NCI-H146 treated with DMSO at 0.1 percent for 48 hours (cell line): ENCODE data around the gene HNF1A.

Source experiments
- DNase-seq: peaks from one replicate; lab custom pipeline; 2025; ENCODE audit not compliant: unreplicated experiment; lab: John Stamatoyannopoulos, UW

HNF1A gene

DNA sequence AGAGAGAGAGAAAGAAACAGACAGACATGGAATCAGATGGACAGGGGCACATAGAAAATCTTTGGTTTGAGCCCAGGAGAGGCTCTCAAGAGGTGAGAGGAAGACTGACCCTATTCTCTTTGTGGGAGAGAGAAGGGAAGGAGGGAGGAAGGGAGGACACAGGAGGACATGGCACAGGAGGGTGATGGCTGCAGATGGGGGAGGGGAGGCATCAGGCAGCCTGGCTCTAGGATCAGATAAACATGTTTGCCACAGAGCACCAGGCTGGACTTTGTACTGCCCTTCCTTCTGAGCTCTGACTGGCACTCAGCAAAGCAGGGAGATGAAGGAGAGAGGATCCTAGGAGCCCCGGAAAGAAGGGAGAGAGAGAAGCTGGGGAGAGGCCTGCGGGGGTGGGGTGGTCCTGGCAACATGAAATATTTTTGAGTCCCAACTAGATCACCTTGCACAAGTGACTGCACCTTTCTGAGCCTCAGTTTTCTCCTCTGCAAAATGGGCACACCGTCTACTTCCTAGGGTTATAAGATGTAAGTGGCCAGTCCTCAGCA lies 6.1 kb downstream of the HNF1A start:
- DNase-seq, result no peak

DNA sequence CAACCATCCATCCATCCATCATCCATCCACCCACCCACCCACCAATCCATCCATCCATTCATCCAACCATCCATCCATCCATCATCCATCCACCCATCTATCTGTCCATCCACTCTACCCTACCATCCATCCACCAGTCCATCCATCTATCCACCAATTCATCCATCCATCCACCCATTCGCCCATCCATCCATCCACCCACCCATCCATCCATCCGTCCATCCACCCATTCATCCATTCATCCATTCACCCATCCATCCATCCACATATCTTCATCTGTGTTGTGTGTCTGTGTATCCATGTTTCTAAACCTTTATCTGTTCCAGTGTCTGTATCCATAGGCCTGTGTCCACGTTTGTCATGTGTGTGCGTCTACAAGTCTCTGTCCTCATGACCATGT lies 9.9 kb downstream of the HNF1A start:
- DNase-seq, result no peak

GRCh38 chr12:120988658-120989057 lies 10.3 kb downstream of the HNF1A start:
- no peak for DNase-seq

GRCh38 chr12:120989687-120990086 lies 11.3 kb downstream of the HNF1A start:
- DNase-seq, result no peak

DNA sequence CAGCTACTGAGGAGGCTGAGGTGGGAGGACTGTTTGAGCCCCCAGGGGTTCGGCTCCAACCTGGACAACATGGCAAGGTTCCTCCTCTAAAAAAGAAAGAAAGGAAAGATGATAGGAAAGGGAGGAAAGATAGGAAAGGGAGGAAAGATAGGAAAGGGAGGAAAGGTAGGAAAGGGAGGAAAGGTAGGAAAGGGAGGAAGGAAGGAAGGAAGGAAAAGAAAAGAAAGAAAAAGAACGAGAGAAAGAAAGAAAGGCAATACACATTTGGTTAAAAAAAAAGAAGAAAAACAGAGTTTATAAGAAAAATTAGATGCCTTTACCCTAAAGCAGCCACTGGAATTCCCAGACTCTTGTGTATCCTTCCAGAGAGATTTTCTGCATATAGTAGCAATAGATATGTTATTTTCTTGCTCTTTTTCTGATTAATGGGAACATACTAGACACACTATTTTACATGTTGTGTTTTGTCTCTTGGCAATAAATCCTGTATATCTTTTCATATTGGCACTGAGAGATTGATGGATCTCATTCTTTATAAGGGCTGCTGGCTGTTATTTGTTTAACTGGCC lies 12.2 kb downstream of the HNF1A start:
- DNase-seq, result no peak

DNA sequence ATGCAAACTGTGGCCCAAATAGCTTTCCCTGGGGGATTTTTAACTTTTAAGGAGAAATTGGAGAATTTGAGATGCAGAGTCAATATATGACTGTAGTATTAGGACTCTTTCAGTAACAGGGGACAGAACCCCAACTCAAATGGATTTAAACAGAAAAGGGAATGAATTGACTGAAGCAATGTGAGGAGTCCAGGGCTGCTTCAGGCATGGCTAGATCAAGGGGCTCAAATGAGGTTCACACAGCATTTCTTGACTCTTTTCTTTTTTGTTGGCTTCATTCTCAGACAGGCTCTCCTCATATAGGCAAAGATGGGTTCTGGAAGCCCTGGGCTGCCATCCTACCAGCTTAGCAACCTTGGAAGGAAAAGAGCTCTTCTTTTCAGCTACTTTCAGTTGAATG lies 13.6 kb downstream of the HNF1A start:
- no peak for DNase-seq

DNA sequence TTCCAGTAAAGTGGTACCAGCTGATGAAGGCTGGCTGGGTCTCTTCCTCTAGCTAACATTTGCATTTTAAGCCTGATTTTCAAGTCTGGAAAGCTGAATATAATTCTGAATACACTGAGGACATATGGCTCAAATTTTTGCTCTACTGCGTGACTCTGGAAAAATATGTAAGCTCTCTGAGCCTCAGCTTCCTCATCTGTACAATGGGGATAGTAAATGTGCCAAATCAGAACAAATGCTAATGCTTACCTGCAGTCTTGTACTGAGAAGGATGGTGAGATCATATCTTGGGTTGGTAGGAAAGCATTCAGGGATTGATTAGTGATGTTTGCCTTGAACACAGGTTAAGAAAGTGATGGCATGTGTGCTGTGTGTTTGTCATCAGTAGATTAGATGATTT lies 14.6 kb downstream of the HNF1A start:
- no peak for DNase-seq

GRCh38 chr12:120993496-120993895 lies 15.2 kb downstream of the HNF1A start:
- no peak for DNase-seq

GRCh38 chr12:120994059-120994458 lies 15.7 kb downstream of the HNF1A start:
- DNase-seq, result no peak

DNA sequence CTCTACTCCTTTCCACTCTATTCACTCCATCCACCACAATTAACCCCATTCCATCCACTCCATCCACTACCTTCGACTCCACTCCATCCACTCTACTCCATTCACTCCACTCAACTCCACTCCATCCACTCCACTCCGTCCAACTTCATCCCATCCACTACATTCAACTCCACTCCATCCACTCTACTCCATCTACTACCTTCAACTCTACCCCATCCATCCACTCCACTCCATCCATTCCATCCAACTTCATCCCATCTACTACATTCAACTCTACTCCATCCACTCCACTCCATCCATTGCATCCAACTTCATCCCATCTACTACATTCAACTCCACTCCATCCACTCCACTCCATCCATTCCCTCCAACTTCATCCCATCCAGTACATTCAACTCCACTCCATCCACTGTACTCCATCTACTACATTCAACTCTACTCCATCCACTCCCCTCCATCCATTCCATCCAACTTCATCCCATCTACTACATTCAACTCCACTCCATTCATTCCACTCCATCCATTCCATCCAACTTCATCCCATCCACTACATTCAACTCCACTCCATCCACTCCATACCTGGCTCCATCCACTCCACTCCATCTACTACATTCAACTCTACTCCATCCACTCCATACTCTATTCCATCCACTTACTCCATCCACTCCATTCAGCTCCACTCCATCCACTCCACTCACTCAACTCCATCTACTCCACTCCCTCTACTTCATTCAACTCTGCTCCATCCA lies 16.4 kb downstream of the HNF1A start:
- no peak for DNase-seq

DNA sequence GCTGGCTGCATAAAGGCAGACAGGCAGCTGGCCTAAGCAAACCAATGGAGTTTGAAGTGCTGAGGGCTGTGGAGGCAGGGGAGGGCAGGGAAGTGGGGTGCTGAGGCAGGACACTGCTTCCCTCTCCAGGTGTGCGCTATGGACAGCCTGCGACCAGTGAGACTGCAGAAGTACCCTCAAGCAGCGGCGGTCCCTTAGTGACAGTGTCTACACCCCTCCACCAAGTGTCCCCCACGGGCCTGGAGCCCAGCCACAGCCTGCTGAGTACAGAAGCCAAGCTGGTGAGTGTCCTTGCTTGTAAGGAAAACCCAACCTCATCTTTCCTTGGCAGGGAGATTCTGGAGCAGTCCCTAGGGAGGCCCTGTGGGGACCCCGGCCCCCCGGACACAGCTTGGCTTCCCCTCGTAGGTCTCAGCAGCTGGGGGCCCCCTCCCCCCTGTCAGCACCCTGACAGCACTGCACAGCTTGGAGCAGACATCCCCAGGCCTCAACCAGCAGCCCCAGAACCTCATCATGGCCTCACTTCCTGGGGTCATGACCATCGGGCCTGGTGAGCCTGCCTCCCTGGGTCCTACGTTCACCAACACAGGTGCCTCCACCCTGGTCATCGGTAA lies 17.9 kb downstream of the HNF1A start:
- no peak for DNase-seq

DNA sequence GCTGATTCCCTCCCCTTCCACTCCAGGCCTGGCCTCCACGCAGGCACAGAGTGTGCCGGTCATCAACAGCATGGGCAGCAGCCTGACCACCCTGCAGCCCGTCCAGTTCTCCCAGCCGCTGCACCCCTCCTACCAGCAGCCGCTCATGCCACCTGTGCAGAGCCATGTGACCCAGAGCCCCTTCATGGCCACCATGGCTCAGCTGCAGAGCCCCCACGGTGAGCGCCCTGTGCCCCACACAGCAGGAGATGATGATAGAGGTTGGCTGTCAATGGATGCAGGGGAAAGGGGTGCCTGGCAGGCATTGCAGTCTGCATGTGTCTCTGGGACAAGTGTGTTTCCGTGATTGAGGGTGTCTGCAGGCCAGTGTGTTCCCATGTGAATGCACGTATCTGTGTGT lies 19.1 kb downstream of the HNF1A start:
- no peak for DNase-seq

GRCh38 chr12:120998435-120998834 lies 20.1 kb downstream of the HNF1A start:
- no peak for DNase-seq

DNA sequence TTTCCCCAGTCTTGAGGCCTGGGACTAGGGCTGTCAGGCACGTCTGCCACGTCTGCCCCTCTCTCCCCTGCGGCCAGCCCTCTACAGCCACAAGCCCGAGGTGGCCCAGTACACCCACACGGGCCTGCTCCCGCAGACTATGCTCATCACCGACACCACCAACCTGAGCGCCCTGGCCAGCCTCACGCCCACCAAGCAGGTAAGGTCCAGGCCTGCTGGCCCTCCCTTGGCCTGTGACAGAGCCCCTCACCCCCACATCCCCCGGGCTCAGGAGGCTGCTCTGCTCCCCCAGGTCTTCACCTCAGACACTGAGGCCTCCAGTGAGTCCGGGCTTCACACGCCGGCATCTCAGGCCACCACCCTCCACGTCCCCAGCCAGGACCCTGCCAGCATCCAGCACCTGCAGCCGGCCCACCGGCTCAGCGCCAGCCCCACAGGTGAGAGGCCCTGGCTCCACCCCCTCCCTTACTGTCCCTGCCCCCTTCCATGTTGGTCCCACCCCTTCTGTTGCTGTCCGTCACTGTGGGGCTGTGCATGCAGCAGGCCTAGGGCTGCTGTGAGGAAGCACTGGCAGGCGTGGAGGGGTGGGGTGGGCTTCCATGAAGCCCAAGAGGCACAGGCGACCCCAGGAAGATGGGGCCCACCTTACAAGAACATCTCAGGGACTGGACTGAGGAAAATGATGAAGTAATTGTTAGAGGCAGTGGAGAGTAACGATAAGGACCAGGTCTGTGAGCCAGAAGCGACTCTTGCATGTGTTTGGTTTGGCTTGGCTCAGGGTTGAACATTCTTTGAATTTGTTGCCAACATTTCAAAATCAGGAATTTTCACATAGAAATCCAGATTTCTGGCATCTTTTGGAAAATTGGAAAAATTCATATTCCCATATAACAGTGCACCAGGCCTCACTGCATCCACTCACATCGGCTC lies 21.1 kb downstream of the HNF1A start:
- DNase-seq, result no peak

DNA sequence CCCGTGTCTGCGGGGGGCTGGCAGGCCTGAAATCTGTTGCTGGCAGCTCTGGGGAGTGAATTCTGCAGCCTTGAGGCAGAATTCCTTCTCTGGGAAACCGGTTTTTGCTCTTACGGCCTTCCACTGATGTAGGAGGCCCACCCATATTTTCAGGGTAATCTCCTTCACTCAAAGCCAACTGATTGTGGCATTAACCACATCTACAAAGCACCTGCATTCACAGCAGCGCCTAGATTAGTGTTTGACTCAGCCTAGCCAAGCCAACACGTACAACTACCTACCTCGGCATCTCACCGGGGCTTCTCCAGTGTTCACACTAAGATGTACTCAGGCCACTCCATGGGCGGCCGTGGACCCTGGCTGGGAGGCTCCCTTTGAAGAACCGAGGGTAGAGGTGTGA lies 22.2 kb downstream of the HNF1A start:
- DNase-seq, result no peak

GRCh38 chr12:121001060-121001459 lies 22.7 kb downstream of the HNF1A start:
- no peak for DNase-seq

DNA sequence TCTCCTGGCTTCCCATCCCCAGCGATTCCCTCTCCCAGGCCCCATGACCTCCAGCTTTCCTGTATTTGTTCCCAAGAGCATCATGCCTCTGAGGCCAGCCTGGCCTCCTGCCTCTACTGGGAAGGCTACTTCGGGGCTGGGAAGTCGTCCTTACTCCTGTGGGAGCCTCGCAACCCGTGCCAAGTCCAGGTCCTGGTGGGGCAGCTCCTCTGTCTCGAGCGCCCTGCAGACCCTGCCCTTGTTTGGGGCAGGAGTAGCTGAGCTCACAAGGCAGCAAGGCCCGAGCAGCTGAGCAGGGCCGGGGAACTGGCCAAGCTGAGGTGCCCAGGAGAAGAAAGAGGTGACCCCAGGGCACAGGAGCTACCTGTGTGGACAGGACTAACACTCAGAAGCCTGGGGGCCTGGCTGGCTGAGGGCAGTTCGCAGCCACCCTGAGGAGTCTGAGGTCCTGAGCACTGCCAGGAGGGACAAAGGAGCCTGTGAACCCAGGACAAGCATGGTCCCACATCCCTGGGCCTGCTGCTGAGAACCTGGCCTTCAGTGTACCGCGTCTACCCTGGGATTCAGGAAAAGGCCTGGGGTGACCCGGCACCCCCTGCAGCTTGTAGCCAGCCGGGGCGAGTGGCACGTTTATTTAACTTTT lies 23.6 kb downstream of the HNF1A start:
- no peak for DNase-seq

DNA sequence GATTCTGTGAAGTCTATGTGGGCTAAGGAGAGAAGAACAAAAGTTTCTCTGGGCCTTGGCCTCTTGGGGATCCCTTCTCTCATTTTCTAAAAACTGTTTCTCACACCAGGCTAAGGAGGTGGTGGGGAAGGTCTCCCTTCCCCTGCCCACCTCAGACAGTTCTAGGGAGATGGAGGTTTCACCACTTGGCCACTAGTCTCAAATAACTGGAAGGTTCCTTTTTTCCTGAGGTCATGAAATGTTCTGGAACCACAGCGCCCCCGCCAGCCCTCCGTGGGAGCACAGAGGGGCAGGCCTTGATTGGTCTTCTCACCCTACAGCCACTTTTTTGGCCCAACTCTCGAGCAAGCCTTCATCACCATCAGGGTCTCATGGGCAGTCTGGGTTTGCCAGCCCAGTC lies 25.3 kb downstream of the HNF1A start:
- no peak for DNase-seq

- no peak for DNase-seq
These were observed 26.0 kb downstream of the HNF1A start for GRCh38 chr12:121004253-121004815.

- no peak for DNase-seq
These were observed 27.0 kb downstream of the HNF1A start for GRCh38 chr12:121005346-121005815.
